Spinal cord (tissue), 10 donors: ENCODE data around the gene VMAC. TPM values are rescaled to one million over a fixed set of nuclear protein-coding genes. Genes with fewer than 3 reads are reported as not detected.
"Not testable (repeated sequence)": the region's sequence is repeated elsewhere in the genome, so short reads cannot be mapped to it uniquely, and the experiment has no call there.

Experiments
- DNase-seq, 6 donors: peaks; one replicate each; pipeline versions ENCODE4 v3.0.0 to v3.0.0-alpha.2; 2013 to 2015; ENCODE audit warnings: low spot score in 6 of 6, low read depth in 4 of 6
- H3K27ac ChIP-seq: one replicate; pipeline ENCODE4 v1.5.1; 2013; ENCODE audit warnings: low read depth, low read length, control low read depth
- H3K27me3 ChIP-seq: one replicate; pipeline ENCODE4 v1.6.1; 2013; ENCODE audit warnings: low read length; ENCODE audit not compliant: control insufficient read depth, insufficient read depth
- H3K36me3 ChIP-seq: one replicate; pipeline ENCODE4 v1.6.1; 2013; ENCODE audit warnings: low read length; ENCODE audit not compliant: control insufficient read depth, insufficient read depth
- H3K4me1 ChIP-seq: one replicate; pipeline ENCODE4 v1.6.1; 2013; ENCODE audit warnings: low read length; ENCODE audit not compliant: control insufficient read depth, insufficient read depth
- H3K4me3 ChIP-seq: one replicate; pipeline ENCODE4 v1.5.1; 2013; ENCODE audit warnings: low read depth, low read length, control low read depth
- H3K9me3 ChIP-seq: one replicate; pipeline ENCODE4 v1.6.1; 2013; ENCODE audit warnings: low read length; ENCODE audit not compliant: control insufficient read depth, insufficient read depth
- WGBS: methylation state at CpG from one replicate; pipeline ENCODE4 v1.1.5; 2013; ENCODE audit warnings: missing lambda C conversion rate; ENCODE audit not compliant: insufficient coverage; 5-methylcytosine and 5-hydroxymethylcytosine counted together
- long read RNA-seq, 4 donors: transcript quantifications; one replicate each; lab custom pipeline, GENCODE V29; 2026
- polyA plus RNA-seq, 2 donors: library from polyadenylated mRNA; unstranded; fragments of 120-200 nt; gene quantifications; one replicate each; pipeline ENCODE4 v1.2.1, GENCODE V29; 2013; ENCODE audit not compliant: insufficient read length in 2 of 2
- total RNA-seq, 2 donors: library from RNA; depleted of rRNA in 1 of 2; stranded (reverse); fragments of 120-200 nt in 1 of 2; fragments of >200 nt in 1 of 2; gene quantifications; one replicate each; pipeline versions ENCODE4 v1.2.3 to v1.2.4, GENCODE V29; 2013 to 2014
- donor health status: healthy.

VMAC gene
- 1 to 10 TPM; 5.3 to 9.8 TPM for total RNA-seq
- 1 to 10 TPM; 4.7 to 8.5 TPM for polyA plus RNA-seq
- long read RNA-seq, donor 1, partial matches to known transcripts = 0 of 3 reads
- long read RNA-seq, donor 1, other reads (novel, unspliced or antisense) = 0 of 3 reads
- long read RNA-seq, donor 2, partial matches to known transcripts = 0 of 4 reads
- long read RNA-seq, donor 2, other reads (novel, unspliced or antisense) = 0 of 4 reads
- long read RNA-seq, donor 3, partial matches to known transcripts = 0 of 2 reads
- long read RNA-seq, donor 3, other reads (novel, unspliced or antisense) = 0 of 2 reads
- long read RNA-seq, donor 4, transcript VMAC-201 (2 exons, 2,254 nt) = major isoform, 5 of 5 reads
- long read RNA-seq, donor 4, partial matches to known transcripts = 0 of 5 reads
- long read RNA-seq, donor 4, other reads (novel, unspliced or antisense) = 0 of 5 reads

DNA sequence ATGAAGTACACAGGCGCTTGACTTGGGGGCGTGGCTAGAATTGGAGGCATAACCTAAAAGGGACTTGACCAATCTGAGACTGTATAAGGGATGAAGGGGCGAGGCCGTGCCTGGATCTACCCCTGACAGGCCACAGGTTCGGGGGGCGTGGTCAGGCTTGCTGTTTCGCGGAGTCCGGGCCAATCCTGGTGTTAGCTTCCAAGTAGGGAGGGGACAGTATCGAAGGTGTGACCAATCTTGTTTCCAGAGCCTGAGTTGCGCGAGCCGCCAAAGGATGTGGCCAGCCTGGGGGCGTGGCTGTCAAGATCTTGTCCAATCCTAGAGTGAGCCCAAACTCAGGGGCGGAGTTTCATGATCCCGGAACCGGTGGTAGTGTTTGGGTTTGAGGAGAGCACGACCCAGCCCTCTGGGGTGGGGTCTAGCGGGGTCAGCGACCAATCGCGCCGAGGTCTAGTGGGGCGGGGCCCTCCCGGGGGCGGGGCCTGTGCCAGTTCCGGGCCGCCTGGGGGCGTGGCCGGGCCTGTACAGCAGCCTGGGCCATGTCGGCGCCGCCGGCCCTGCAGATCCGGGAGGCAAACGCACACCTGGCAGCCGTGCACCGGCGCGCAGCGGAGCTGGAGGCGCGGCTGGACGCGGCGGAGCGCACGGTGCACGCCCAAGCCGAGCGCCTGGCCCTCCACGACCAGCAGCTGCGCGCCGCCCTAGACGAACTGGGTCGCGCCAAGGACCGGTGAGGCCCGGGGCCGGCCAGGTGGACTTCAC lies at the start of gene VMAC:
Gene VMAC (plus strand): TSS at position 521 of the 762 bp plus-strand sequence. CDS start 19 bp downstream, at position 540.
- peak in 5 of 6 donors; percentile 98 to 100 (median 100) for DNase-seq
- Histone ChIP-seq H3K9me3 (no peaks in the 10 kb centered on the region), H3K27me3 (no peaks in the 10 kb centered on the region), H3K4me3 (peak within 1 kb of the TSS; percentile 94), H3K36me3 (peaks cover 31% of the 10 kb centered on the region), H3K4me1 (peaks cover 38% of the 10 kb centered on the region), H3K27ac (peak within 1 kb of the TSS; percentile 94)
- under 1% methylated on average over 61 of the region's 61 CpGs for WGBS

- H3K27ac ChIP-seq, H3K36me3 ChIP-seq, H3K4me1 ChIP-seq, H3K27me3 ChIP-seq, H3K4me3 ChIP-seq, H3K9me3 ChIP-seq, DNase-seq: not testable (repeated sequence)
- 45% methylated on average over 9 of the region's 9 CpGs for WGBS
Observed at GRCh38 chr19:5855151-5855550, 49.5 kb upstream of the VMAC start.

- Histone ChIP-seq H3K9me3 (no peaks in the 10 kb centered on the region), H3K27ac (no peak overlapping the region), H3K4me3 (no peak overlapping the region), H3K27me3 (no peaks in the 10 kb centered on the region), H3K4me1 (no peaks in the 10 kb centered on the region), H3K36me3 (no peaks in the 10 kb centered on the region)
- WGBS = 89% methylated on average over 18 of the region's 18 CpGs
- no peak for DNase-seq
Observed at GRCh38 chr19:5857203-5858081, 47.2 kb upstream of the VMAC start.

DNA sequence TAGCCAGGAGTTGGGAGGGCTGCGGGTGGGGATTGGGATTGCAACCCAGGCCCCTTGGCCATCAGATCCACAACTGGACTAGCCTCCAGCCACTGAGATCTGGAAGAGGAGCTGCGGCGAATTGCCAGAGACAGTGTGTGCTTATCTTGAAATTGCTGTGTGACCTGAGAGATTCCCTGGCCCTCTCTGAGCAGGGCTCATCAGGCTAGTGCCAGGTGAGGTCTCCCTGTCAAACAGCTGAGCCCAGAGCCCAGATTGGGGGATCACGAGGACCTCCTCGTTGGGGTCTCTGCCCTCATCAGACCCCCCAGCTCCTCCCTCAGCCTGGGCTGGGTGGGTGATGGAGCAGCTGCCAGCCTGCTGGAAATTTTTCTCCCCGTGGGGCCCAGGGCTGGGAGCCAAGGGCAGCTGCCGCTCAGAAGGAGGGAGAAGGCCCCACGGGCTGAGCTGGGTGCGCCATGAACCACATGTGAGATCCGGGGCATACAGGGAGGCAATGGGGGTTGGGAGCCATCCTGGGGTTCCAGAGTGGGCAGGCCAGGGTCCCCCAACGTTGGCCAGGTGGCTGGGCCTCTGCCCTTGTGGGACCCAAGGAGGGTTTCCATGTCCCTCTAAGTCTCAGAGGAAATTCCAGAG lies 41.5 kb upstream of the VMAC start:
- H3K27ac ChIP-seq = no peak overlapping the region
- no peak overlapping the region for H3K4me3 ChIP-seq
- WGBS = 60% methylated on average over 7 of the region's 11 CpGs
- H3K4me1 ChIP-seq = no peaks in the 10 kb centered on the region
- H3K36me3 ChIP-seq = no peaks in the 10 kb centered on the region
- H3K9me3 ChIP-seq = no peaks in the 10 kb centered on the region
- H3K27me3 ChIP-seq = no peaks in the 10 kb centered on the region
- no peak for DNase-seq

- H3K9me3 ChIP-seq = no peaks in the 10 kb centered on the region
- no peaks in the 10 kb centered on the region for H3K36me3 ChIP-seq
- WGBS = 82% methylated on average over 8 of the region's 9 CpGs
- no peak overlapping the region for H3K27ac ChIP-seq
- H3K4me3 ChIP-seq = no peak overlapping the region
- no peaks in the 10 kb centered on the region for H3K4me1 ChIP-seq
- DNase-seq = no peak
- no peaks in the 10 kb centered on the region for H3K27me3 ChIP-seq
Observed at GRCh38 chr19:5864013-5864720, 40.5 kb upstream of the VMAC start.

DNA sequence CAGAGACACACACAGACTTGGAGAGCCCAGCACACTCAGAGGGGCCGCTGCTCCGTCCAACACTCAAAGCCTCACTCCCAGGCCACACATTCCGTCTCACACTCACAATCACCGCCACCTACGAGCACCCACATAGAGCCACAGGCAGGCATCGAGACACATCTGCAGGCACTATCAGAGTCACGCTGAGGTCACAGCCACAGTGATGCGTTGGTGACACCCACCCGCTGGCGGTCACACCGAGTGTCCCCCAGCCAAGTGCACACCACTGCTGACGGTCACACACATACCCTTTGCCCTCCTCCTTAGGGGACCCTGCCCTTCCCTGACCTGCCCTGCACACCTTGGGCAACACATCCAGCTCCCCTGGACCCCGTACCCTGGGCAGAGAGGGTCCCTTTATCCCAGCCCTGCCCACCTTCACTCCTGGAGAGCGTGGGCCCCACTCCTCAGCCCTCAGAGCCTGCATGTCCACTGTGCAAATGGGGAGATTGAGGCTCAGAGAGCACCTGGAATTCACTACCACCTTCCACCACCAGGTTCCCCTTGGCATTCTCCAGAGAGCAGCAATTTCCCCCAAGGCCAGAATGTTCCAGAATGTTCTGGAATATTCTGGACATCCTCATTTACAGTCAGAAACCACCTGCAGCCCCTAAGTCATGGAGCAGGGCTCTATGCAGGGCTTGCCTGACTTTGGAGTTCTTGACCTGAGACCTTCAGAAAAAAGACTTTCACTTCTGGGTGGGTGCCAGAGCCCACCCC lies 39.8 kb upstream of the VMAC start:
- H3K36me3 ChIP-seq = no peaks in the 10 kb centered on the region
- 86% methylated on average over 14 of the region's 14 CpGs for WGBS
- no peak for DNase-seq
- no peak overlapping the region for H3K27ac ChIP-seq
- no peaks in the 10 kb centered on the region for H3K9me3 ChIP-seq
- no peaks in the 10 kb centered on the region for H3K4me1 ChIP-seq
- no peak overlapping the region for H3K4me3 ChIP-seq
- no peaks in the 10 kb centered on the region for H3K27me3 ChIP-seq

DNA sequence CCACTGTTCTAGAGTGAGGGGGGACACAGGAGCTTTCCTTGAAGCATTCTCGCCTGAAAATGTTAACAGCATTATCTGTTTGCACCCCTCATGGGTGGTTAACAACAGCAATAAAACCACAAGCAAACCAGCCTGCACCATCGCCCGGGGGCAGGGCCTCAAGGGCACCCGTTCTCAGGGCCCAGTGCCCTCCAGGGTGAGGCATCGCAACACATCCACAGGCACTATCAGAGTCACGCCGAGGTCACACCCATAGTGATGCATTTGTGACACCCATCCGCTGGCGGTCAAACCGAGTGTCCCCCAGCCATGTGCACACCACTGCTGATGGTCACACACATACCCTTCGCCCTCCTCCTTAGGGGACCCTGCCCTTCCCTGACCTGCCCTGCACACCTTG lies 38.9 kb upstream of the VMAC start:
- H3K36me3 ChIP-seq = no peaks in the 10 kb centered on the region
- WGBS = 75% methylated on average over 10 of the region's 11 CpGs
- no peak overlapping the region for H3K4me3 ChIP-seq
- no peak overlapping the region for H3K27ac ChIP-seq
- DNase-seq = no peak
- H3K9me3 ChIP-seq = no peaks in the 10 kb centered on the region
- no peaks in the 10 kb centered on the region for H3K27me3 ChIP-seq
- no peaks in the 10 kb centered on the region for H3K4me1 ChIP-seq
